Stimulated activated CD4-positive, alpha-beta T cell treated with anti-CD3 and anti-CD28 coated beads, Interleukin-2, amount 100 ng/mL, for 4 hours (primary cell): ENCODE measurements around the gene TRIOBP.
A peak's percentile ranks its signal among the peaks of the same experiment; 100 is the strongest.
"Not testable (repeated sequence)": the region's sequence is repeated elsewhere in the genome, so short reads cannot be mapped to it uniquely, and the experiment has no call there.

Experiments used
- DNase-seq: peaks from one replicate; pipeline ENCODE4 v3.0.0-alpha.2; 2020; ENCODE audit warnings: low read depth

TRIOBP gene, protein sequence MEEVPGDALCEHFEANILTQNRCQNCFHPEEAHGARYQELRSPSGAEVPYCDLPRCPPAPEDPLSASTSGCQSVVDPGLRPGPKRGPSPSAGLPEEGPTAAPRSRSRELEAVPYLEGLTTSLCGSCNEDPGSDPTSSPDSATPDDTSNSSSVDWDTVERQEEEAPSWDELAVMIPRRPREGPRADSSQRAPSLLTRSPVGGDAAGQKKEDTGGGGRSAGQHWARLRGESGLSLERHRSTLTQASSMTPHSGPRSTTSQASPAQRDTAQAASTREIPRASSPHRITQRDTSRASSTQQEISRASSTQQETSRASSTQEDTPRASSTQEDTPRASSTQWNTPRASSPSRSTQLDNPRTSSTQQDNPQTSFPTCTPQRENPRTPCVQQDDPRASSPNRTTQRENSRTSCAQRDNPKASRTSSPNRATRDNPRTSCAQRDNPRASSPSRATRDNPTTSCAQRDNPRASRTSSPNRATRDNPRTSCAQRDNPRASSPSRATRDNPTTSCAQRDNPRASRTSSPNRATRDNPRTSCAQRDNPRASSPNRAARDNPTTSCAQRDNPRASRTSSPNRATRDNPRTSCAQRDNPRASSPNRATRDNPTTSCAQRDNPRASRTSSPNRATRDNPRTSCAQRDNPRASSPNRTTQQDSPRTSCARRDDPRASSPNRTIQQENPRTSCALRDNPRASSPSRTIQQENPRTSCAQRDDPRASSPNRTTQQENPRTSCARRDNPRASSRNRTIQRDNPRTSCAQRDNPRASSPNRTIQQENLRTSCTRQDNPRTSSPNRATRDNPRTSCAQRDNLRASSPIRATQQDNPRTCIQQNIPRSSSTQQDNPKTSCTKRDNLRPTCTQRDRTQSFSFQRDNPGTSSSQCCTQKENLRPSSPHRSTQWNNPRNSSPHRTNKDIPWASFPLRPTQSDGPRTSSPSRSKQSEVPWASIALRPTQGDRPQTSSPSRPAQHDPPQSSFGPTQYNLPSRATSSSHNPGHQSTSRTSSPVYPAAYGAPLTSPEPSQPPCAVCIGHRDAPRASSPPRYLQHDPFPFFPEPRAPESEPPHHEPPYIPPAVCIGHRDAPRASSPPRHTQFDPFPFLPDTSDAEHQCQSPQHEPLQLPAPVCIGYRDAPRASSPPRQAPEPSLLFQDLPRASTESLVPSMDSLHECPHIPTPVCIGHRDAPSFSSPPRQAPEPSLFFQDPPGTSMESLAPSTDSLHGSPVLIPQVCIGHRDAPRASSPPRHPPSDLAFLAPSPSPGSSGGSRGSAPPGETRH (N-terminal part only)

DNA sequence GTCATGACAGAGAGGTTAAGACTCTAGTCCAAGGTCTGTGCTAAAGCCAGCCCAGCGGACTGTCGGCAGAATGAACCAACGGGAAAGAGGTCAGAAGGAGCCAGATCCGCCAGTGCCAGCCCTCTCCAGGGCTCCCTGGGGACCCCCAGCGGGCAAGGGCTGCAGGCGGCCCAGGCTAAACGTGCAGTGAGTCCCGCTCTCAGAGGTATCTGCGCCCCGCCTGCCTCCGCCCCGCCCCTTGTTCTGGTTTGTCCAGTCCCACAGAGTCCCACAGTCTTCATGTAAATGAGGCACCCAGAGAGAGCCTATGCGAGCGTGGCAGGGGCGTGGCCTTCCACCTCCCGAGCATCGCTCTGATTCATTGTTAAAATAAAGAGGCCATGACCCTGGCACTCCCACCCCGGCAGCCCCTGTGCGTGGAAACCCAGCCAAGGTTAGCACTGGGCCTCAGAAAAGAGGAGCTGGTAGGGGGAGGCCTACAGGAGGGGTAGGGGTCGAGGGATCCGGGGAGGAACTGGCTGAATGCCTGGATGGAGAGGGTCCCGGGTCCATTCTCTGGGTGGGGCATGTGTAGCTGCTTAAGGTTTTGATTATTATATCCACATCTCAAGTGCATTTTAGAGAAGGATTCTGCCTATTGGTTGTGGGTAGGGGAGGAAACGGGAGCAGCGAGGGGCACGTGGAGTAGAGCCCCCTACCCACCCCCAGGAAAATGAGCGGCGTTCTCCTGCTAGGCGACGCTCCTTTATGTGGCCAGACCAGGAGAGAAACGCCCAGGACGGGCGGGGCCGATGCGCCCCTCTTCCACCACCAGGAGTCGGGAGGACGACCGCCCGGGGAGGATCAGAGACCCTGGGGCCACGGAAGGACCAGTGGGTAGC, at the start of gene TRIOBP:
Gene TRIOBP, plus strand, starts transcription at position 392 of the 881 bp plus-strand sequence. CDS start 4,318 bp downstream, outside the sequence.
- DNase-seq, result peak; percentile 76

- DNase-seq, result no peak
Measured at GRCh38 chr22:37647317-37647716, 49.5 kb upstream of the TRIOBP start.

DNA sequence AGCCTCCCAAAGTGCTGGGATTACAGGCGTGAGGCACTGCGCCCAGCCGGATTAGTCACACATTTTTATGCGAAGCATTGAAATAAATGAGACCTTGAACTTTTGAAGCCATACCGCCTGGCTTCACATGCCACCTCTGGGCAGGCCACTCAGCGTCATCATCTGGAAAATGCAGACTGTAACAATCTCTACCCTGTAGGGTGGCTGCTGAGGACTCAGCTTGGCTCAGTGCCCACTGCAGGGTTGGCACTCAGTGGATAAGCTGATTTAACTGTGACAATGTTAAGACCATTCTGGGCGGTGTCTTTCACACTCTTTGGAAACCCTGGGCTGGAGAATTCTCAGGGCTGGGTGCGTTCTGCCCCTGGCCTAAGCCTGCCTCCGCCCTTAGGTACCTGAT, 48.9 kb upstream of the TRIOBP start:
- DNase-seq, result no peak

- no peak for DNase-seq
Measured at GRCh38 chr22:37650463-37651136, 46.2 kb upstream of the TRIOBP start.

DNA sequence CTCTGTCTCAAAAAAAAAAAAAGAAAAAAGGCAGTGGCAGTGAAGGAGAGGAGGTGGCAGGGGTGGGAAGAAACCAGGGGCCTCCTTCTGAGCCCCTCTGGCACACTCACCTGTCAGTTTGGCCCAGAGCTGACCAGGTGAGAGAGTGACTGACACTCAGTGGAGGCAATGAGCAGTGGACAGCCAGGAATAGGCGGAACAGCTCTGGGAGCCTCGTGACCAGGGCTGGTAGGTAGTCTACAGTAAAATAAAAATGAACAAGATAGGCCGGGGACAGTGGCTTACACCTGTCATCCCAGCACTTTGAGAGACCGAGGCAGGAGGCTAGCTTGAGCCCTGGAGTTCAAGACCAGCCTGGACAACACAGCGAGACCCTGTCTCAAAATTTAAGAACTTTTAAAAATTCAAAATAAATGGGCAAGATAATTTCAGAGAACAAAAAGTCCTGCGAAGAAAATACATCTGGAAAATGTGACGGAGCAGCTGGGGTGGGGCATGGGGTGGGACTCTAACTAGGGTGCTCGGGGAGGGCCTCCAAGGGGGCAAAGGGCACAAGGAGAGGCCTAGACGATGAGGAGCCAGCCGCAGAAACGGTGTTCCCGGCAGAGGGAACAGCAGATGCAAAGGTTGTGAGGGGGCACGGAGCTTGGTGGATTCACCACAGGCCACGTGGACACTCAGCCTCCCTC, 42.1 kb upstream of the TRIOBP start:
- no peak for DNase-seq

- no peak for DNase-seq
Measured at GRCh38 chr22:37655252-37655563, 41.6 kb upstream of the TRIOBP start.

DNA sequence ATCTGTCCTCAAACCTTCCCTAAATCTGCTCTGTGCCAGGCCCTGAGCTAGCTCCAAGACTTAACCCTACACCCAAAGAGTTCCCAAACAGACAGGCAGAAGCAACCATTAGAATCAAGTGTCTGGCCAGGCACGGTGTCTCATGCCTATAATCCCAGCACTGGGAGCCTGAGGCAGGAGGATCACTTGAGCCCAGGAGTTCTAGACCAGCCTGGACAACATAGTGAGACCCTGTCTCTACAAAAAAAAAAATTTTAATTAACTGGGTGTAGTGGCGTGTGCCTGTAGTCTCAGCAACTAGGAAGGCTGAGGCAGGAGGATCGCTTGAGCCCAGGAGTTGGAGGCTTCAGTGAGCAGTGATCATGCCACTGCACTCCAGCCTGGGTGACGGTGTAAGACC, 40.3 kb upstream of the TRIOBP start:
- DNase-seq, result not testable (repeated sequence)

- DNase-seq, result no peak
Measured at GRCh38 chr22:37657590-37658132, 39.2 kb upstream of the TRIOBP start.

GRCh38 chr22:37658133-37659065, 38.4 kb upstream of the TRIOBP start, which contains the start of gene PDXP:
Gene PDXP, plus strand, starts transcription at chr22:37658723. Its CDS starts 60 bp downstream, at chr22:37658783.
- peak; percentile 96 for DNase-seq

GRCh38 chr22:37659066-37659896, 37.6 kb upstream of the TRIOBP start:
- no peak for DNase-seq

- DNase-seq, result no peak
Measured at GRCh38 chr22:37659897-37660708, 36.7 kb upstream of the TRIOBP start.

DNA sequence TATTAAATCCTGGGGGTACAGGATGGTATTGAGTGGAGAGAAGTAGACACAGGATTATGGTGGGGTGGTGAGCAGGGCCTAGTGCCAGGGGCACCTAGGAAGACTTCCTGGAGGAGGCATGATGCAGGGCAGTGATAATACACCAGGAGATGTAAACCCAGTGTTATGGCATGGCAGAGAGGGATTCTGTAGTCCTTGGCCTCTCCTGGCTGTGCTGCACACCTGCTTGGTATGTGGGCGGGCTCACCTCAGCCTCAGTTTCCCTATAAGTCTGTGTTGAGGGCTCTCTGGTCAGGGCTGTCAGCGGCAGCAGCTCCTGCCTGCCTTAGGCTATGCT, 36.2 kb upstream of the TRIOBP start:
- no peak for DNase-seq

DNA sequence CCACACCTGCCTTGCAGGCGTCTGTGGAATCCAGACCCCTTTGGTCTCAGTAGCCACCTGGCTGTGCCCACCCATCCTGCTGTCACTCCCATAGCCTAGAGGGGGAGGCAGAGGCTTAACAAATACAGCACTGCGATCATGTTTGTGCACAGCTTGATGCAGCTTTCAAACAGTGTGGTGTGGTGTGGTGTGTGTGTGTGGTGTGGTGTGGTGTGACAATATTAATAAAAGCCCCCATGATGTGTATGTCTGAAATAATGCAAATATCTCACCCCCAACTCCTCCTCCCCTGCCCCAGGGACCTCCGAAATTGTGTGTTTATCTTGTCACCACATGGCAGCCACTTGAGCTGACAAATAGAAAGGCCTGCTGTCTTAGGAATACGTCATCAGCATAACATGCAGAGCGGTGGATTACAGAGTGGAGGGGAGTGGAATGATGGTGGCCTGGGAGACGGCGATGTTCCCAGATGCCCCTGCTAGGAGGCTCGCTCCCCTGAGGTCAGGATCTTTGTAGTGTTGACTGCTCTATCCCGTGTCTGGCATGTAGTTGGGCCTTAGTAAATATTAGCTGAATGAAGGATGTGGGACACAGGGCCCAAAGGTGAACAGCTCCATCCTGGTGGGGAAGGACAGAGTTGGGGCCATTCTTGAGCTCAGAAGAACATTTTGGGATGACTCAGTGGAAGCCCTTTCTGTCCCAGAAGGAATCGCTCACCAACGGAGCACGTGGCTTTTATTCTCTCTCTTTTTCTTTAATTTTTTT, 35.5 kb upstream of the TRIOBP start:
- DNase-seq, result no peak

GRCh38 chr22:37662039-37662438, 34.8 kb upstream of the TRIOBP start:
- no peak for DNase-seq

GRCh38 chr22:37663521-37664140, 33.2 kb upstream of the TRIOBP start:
- DNase-seq, result no peak
